GM23338 (cell line): ENCODE results near the gene TMEM63B. TPM values are rescaled to one million over a fixed set of nuclear protein-coding genes. Genes with fewer than 3 reads are reported as not detected.

Experiments used
- ATAC-seq: fragments of 200-7000 bp; cut with Tn5 transposase; 3 replicates; pipeline ENCODE4 v1.9.1; 2020
- DNase-seq: peaks from one replicate; pipeline ENCODE4 v3.0.0-alpha.2; 2015; ENCODE audit warnings: low spot score
- H2AFZ ChIP-seq: fragments of 200-600 bp; sonication (generic); 2 replicates; pipeline ENCODE4 v1.8.0; 2016; ENCODE audit warnings: antibody characterized with exemption, mild to moderate bottlenecking, moderate library complexity
- H3F3A ChIP-seq: fragments of 200-600 bp; sonication (generic); replicated peaks from 2 replicates; pipeline ENCODE4 v1.8.0; 2017; ENCODE audit warnings: antibody characterized with exemption, mixed run types, low read depth
- H3K27ac ChIP-seq: fragments of 200-600 bp; sonication (generic); 2 replicates; pipeline ENCODE4 v1.6.1; 2016; ENCODE audit warnings: low read depth
- H3K27me3 ChIP-seq: fragments of 200-600 bp; sonication (generic); 2 replicates; pipeline ENCODE4 v1.8.0; 2016; ENCODE audit warnings: mild to moderate bottlenecking, mixed run types, moderate library complexity; ENCODE audit not compliant: insufficient read depth
- H3K36me3 ChIP-seq: fragments of 200-600 bp; sonication (generic); 2 replicates; pipeline ENCODE4 v1.8.0; 2016; ENCODE audit warnings: mild to moderate bottlenecking; ENCODE audit not compliant: insufficient read depth
- H3K4me1 ChIP-seq: fragments of 200-600 bp; sonication (generic); 2 replicates; pipeline ENCODE4 v1.8.0; 2016; ENCODE audit warnings: mild to moderate bottlenecking, moderate library complexity; ENCODE audit not compliant: insufficient read depth
- H3K4me2 ChIP-seq: fragments of 200-600 bp; sonication (generic); 2 replicates; pipeline ENCODE4 v1.7.1; 2017; ENCODE audit warnings: mixed run types
- H3K4me3 ChIP-seq: fragments of 200-600 bp; sonication (generic); 2 replicates; pipeline ENCODE4 v1.6.1; 2016; ENCODE audit warnings: mixed run types
- H3K79me2 ChIP-seq: fragments of 200-600 bp; sonication (generic); replicated peaks from 2 replicates; pipeline ENCODE4 v1.8.0; 2017; ENCODE audit warnings: mild to moderate bottlenecking; ENCODE audit not compliant: insufficient read depth
- H3K9me2 ChIP-seq: fragments of 200-600 bp; sonication (generic); 2 replicates; pipeline ENCODE4 v1.8.0; 2017; ENCODE audit not compliant: insufficient read depth
- H4K20me1 ChIP-seq: fragments of 200-600 bp; sonication (generic); replicated peaks from 2 replicates; pipeline ENCODE4 v1.8.0; 2017; ENCODE audit warnings: mild to moderate bottlenecking; ENCODE audit not compliant: insufficient read depth
- H3K27ac Mint-ChIP-seq: 2 replicates; pipeline ENCODE4 v1.8.0; 2020; ENCODE audit warnings: inconsistent platforms, mild to moderate bottlenecking, moderate library complexity, mixed read lengths
- H3K27me3 Mint-ChIP-seq: 3 replicates; pipeline ENCODE4 v1.8.0; 2022; ENCODE audit warnings: low read depth, mild to moderate bottlenecking, moderate library complexity, mixed read lengths, inconsistent platforms; ENCODE audit not compliant: insufficient read depth, poor library complexity
- H3K36me3 Mint-ChIP-seq: 3 replicates; pipeline ENCODE4 v1.8.0; 2021; ENCODE audit warnings: low read depth, mild to moderate bottlenecking, inconsistent platforms, moderate library complexity, mixed read lengths
- H3K4me1 Mint-ChIP-seq: 3 replicates; pipeline ENCODE4 v1.8.0; 2020; ENCODE audit warnings: mild to moderate bottlenecking, inconsistent platforms, mixed read lengths
- H3K4me3 Mint-ChIP-seq: 3 replicates; pipeline ENCODE4 v1.8.0; 2021; ENCODE audit warnings: moderate library complexity, mild to moderate bottlenecking, inconsistent platforms, mixed read lengths
- H3K9me3 Mint-ChIP-seq: 3 replicates; pipeline ENCODE4 v1.8.0; 2020; ENCODE audit warnings: moderate library complexity, mild to moderate bottlenecking, inconsistent platforms, mixed read lengths
- CTCF ChIP-seq, 2 experiments: fragments of 200-600 bp in 1 of 2; sonication (generic) in 1 of 2; conservative IDR thresholded peaks; 2 replicates each; pipeline versions ENCODE4 v1.5.1 to v1.6.1; 2016 to 2017; ENCODE audit warnings: antibody characterized with exemption in 2 of 2, low read depth in 2 of 2, mild to moderate bottlenecking in 2 of 2, moderate library complexity in 1 of 2
- EZH2 ChIP-seq: fragments of 200-600 bp; sonication (generic); IDR thresholded peaks from one replicate; pipeline ENCODE4 v1.8.0; 2017; ENCODE audit warnings: antibody characterized with exemption, mild to moderate bottlenecking, low read depth; ENCODE audit not compliant: unreplicated experiment
- EZH2phosphoT487 ChIP-seq: fragments of 200-600 bp; sonication (generic); IDR thresholded peaks from one replicate; pipeline ENCODE4 v1.8.1; 2018; ENCODE audit warnings: antibody characterized with exemption; ENCODE audit not compliant: unreplicated experiment
- NANOG ChIP-seq: IDR thresholded peaks from 2 replicates; pipeline ENCODE4 v1.6.1; 2016; ENCODE audit warnings: antibody characterized with exemption, borderline replicate concordance
- ZNF462 ChIP-seq: fragments of 250-450 bp; sonication (Bioruptor Pico); IDR thresholded peaks from 2 replicates; pipeline ENCODE4 v1.5.0; 2020; ENCODE audit warnings: mild to moderate bottlenecking, moderate library complexity
- polyA plus RNA-seq: library from polyadenylated mRNA; unstranded; fragments of >200 nt; fragmentation: Nextera tagmentation; extraction: Ambion mirVana; gene quantifications from 2 replicates; pipeline ENCODE4 v1.2.1, GENCODE V29; 2016
- total RNA-seq: library from RNA; depleted of rRNA; stranded (reverse); fragments of >200 nt; shearing (Covaris generic); gene quantifications from 2 replicates; pipeline ENCODE4 v1.2.3, GENCODE V29; 2014

The TMEM63B gene
- total and polyA plus RNA-seq, 2 experiments from 2014 or later, result 10.1 to 36.0 TPM

GRCh38 chr6:44104481-44105021 is 22.8 kb upstream of the TMEM63B start (continued):
- TF ChIP-seq ZNF462 (no peak), CTCF (conservative IDR thresholded peaks at IDR 0.05; ENCODE audit: low read depth in 2 of 2) (no peak), EZH2 (no peak)

- H2AFZ ChIP-seq, result no peak overlapping the region
- no peaks in the 10 kb centered on the region for H3F3A ChIP-seq
- no peaks in the 10 kb centered on the region for H3K9me3 Mint-ChIP-seq
- H3K36me3 ChIP-seq, result peaks cover 9% of the 10 kb centered on the region
- H3K79me2 ChIP-seq, result peaks cover 3% of the 10 kb centered on the region; the same call in 1 of the 2 replicates
- no peak overlapping the region for H3K27ac ChIP-seq
- no peak overlapping the region for H3K4me3 Mint-ChIP-seq
- H3K27me3 ChIP-seq, result no peaks in the 10 kb centered on the region
- H3K4me1 ChIP-seq, result no peaks in the 10 kb centered on the region
- no peak overlapping the region for H3K4me2 ChIP-seq
- H3K36me3 Mint-ChIP-seq, result peaks cover 53% of the 10 kb centered on the region
- peaks cover 13% of the 10 kb centered on the region for H3K27me3 Mint-ChIP-seq
- no peak overlapping the region for H3K27ac Mint-ChIP-seq
- no peak overlapping the region for H3K4me3 ChIP-seq
- ATAC-seq, result no peak
- DNase-seq, result no peak
- H3K4me1 Mint-ChIP-seq, result peaks cover 22% of the 10 kb centered on the region
- H4K20me1 ChIP-seq, result peaks cover 26% of the 10 kb centered on the region
- no peaks in the 10 kb centered on the region for H3K9me2 ChIP-seq
- TF ChIP-seq EZH2phosphoT487 (no peak), NANOG (no peak), ZNF462 (no peak)
Measured at GRCh38 chr6:44105146-44105545, 22.2 kb upstream of the TMEM63B start.
